NCI-H510A (cell line): ENCODE data around the gene RNF144A.
"Not testable (repeated sequence)": the region's sequence is repeated elsewhere in the genome, so short reads cannot be mapped to it uniquely, and the experiment has no call there.

Source experiments
- DNase-seq: peaks from one replicate; lab custom pipeline; 2025; lab: John Stamatoyannopoulos, UW

The RNF144A gene

DNA sequence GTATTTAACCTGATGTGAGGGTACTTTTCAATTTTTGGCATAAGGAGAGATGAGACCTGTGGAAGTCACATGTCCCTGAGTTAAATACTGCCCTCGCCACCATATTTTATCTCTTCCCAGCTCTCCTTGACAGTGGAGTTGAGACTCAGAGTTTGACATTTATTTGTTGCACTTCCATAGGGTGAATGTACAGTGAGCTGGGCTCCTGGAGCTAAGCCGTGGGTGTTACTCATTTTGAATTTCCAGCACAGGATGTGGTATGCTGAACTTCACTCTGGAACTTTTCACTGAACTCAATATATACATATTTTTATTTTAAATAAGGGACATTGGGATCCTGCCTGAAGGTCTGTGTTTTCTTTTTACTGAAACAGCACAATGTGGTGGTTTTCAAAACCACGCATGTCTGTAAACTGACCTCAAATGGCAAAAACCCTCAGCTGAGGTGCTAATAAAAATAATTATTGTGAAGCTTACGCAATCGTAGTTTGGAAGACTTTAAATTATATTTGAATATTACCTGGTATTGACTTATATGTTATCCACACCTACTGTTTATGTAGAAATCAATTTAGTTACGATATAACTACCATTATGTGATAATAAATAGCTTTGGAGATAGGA is 12.1 kb downstream of the RNF144A start:
- no peak for DNase-seq

DNA sequence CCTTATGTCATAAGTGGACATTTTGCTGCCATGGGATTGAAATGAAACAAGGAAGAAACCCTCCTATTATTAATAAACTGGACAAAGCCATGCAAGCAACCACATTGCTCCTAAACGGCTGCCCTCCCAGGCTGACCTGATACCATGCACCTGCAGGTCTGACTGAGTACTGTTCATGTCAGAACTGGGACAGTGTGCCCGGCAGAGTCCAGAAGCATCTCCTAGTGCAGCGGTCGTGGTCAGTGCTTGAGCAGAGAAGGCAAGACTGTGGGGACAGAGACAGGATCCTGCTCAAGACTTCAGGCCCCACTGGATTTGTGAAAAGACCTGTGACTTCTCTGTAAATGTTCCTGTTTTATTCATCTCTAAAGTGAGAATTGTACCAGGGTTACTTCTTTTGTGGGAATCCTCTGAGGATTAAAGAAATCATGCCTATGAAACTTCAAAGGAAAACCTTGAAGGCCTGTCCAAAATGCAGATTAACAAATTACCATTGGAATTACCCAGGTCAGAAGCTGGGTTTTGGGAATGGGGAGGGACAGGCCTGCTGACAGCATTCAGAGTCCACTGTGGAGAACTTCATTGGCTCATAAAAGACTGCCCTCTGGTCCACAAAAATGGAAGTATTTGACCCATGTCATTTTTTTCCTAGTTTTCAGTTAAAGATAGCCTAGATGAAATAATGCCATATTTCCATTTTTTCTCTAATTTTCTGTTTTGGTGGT is 13.9 kb downstream of the RNF144A start:
- no peak for DNase-seq

DNA sequence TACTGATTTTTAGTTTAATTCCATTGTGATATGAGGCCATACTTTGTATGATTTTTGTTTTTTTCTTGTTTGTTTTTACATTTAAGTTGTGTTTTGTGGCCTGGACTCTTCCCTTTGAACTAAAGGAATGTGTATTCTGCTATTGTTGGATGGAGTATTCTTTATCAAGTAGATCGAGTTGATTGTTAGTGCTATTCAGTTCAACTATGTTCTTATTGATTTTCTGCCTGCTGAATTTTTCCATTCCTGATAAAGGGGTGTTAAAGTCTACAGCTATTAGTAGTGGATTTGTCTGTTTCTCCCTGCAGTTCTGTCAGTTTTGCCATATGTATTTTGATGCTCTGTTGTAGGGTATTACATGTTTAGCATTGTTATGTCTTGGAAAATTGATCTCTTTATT is 14.5 kb downstream of the RNF144A start:
- no peak for DNase-seq

DNA sequence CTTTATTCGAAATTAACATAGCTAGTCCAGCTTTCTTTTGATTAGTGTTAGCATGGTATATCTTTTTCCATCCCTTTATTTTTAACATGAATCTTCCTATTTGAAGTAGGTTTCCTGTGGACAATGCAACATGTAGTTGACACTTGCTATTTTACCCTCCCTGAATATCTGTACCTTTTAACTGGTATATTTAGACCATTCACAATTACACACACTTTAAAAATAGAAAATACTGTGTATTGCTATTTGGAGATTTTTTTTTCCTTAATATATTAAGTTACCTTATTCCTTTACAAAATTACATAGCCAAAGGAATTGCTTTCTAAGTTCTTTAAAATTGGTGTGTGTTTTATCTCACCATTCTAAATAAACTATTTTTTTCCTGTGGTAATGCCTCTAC is 15.0 kb downstream of the RNF144A start:
- no peak for DNase-seq

DNA sequence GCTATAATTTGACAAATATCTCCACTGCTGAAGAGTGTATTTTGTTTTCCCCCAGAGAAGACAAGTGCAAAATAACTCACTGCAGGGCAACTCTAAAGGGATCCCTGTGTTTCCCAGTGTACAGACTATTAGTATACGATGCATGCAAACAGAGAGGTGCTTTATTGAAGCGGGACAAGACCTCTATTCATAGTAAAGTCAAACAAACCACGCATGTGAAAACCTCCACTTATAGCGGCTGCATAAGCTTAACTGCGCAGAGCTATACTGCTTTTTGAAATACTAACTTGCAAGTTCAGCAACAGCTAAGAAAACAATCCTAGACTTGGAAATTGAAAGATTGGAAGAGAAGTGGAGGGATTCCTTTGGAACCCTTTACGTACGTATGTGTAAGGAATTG is 15.6 kb downstream of the RNF144A start:
- DNase-seq, result no peak

DNA sequence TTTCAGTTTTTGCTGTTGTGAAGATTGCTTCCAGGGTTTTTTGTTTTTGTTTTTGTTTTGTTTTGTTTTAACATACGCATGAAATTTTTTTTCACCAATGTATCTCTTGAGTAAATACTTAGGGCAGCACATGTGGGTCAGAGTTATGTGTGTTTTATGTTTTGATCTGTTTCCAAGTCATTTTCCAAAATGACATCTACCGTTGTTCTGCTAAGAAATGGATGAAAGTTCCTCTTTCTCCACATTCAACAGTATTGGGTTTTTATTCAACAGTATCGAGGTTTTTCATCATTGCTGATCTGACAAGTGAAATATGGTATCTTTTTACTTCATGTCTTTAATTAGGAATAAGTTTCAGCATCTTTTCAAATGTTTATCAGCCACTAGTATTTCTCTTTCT is 16.7 kb downstream of the RNF144A start:
- DNase-seq, result no peak

DNA sequence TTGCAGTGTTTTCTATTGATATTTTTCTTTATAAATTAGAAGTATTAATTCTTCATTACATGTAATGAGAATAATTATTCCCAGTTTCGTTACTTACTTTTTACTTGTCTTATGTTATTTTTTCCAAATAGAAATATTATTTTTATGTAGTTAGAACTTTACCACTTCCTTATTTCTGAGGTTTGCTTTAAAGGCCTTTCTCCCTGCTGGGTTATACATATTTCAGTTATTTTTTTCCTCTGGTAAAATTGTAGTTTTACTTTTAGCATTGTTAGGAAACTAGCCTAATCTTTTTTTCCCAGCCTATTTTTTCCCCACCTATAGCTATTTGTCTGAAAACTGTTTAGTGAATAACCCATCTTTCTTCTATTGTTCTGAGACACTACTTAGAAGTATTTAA is 17.1 kb downstream of the RNF144A start:
- DNase-seq, result no peak

DNA sequence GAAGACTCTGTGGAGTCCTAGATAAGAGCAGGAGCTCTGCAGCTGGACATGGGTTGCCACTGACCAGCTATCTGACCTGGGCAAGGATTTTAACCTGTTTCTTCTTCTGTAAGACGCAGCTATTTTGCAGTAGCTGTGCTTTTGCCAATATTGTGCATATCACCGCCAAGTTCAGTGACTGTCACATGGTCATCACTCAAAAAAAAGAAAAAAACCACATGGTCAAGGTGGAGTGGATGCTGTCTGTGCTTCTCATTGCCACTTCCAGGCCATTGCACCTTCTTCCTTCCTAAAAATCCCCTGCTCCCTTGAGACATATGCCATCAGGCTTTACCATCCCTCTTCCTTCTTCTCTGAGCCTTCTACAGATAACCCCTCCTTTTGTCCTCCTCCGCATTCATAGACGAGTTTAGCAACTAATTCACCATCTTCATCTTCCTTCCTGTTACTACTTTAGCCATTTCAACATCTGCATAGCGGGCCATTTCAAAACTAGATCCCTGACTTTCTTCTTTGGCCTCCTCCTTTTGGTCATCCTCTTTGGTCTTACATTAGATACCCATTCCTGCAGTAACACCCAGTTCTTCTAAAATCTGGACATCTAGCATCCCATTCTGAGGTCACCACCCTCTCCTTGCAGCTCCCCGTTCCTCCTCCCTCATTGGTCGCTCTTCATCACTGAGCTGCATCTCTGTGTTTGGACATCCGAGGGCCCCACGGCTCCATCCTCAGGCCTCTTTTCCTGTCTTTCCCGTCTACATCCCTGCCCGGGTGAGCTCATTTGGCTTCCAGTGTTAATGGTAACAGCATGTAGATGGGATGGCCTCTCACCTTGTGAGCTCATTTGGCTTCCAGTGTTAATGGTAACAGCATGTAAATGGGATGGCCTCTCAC is 17.8 kb downstream of the RNF144A start:
- DNase-seq, result no peak

DNA sequence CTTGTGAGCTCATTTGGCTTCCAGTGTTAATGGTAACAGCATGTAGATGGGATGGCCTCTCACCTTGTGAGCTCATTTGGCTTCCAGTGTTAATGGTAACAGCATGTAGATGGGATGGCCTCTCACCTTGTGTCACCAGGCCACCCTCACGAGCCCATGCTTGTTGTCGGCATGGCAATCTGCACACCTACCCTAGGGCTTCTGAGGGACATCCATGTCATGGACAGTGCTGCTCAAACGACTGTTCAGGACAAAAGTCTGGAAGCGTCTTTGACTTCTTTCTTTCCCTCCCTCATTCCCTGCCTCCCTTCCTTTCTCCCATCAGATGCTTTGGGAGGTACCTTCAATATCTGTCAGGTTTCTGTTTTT is 18.4 kb downstream of the RNF144A start:
- not testable (repeated sequence) for DNase-seq

DNA sequence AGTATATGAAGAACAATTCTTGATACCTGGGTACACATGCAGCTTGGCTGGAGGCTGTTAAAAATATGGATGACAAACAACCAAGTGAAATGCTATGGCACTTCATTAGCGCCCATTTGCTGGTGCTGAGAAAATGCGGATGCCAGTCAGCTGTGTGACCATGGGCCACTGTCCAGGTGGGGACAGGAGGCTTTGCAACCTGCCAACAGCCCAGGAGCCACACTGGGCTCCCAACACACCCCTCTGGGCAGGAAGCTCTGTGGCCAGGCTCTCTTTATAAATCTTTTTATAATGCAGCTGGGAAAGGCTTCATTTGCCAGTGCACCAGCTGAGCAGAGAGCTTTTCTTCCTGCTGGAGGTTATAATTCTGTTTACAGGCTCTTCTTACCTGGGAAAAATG is 19.9 kb downstream of the RNF144A start:
- DNase-seq, result no peak

DNA sequence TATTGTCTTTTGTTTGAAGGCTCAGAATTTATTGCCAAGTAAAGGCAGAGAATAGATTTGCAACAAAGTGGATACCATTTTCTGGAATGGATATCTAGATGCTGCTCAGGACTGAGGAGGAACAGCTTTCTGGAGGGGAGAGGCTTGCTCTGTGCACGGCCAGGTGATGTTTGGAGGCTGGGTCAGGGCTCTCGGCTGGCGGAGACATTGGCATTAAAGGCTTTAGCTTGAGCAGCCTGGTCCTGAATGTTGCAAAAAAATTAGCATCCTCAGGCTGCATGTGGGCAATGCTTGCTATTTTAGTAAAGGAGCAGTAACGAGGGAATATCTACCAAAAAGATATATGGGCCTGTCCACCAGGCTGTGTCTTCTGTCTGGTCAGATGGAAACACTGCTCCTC is 20.4 kb downstream of the RNF144A start:
- DNase-seq, result no peak

DNA sequence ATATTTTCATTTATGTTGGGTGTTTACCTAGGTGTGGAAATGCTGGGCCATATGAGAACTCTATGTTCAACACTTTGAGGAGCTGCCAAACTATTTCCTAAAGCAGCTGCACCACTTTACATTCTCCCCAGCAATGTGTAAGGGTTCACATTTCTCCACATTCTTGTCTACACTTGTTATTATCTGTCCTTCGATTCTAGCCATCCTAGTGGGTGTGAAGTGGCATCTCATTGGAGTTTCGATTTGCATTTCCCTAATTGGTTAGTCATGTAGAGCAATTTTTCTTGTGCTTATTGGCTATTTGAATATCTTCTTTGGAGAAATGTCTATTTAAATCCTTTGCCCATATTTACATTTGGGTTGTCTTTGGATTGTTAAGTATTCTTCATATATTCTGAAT is 21.9 kb downstream of the RNF144A start:
- DNase-seq, result no peak

DNA sequence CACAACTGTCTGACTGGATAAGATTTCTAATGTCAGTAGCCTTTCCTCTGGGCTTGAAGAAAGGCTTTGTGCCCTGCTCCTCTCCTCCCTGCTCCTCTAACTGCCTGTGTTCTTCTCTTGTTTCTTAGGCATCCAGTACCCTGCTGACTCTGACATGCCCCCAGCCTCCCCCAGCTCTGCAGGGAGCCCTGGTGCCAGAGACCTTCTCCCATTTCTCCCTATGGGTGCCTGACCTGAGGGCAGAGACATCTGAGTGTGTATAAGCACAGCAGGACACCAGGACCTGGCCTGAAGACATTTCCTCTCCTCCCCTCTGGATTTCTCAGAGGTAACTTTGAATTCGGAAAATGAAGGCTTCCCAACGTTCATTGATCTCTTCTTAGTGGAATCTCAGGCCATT is 23.6 kb downstream of the RNF144A start:
- no peak for DNase-seq

DNA sequence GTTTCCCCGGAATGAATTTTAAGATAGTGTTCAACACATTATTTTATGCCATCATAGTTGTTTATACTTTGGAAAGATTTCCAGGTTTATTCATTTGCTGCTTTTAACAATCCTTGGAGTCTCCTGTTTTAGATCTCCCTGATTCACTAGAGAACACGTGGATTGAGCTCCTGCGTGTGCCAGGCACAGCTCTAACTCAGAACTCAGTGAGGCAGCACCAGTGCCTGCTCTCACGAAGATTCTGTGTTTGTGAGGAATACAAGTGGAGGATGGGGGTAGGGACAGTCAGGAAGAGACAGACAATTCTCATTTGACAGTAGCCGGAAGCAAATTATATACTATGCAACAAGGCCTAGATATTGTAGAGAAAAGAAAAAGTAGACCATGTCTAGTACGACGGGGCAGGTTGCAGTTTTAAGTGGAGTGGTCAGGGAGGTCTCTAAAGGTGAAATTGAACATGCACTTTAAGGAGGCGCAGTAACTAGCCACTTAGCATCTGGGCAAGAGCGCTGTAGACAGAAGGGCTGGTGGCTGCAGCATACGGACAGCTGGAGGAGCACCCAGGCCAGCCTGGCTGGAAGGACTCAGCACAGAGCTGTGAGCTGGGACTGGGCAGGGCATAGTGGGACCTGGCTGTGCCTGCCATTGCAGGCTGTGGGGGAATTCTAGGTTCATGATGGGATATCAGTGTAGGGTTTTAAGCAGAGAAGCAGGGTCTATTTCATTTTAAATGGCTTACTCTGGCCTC is 24.3 kb downstream of the RNF144A start:
- DNase-seq, result no peak

DNA sequence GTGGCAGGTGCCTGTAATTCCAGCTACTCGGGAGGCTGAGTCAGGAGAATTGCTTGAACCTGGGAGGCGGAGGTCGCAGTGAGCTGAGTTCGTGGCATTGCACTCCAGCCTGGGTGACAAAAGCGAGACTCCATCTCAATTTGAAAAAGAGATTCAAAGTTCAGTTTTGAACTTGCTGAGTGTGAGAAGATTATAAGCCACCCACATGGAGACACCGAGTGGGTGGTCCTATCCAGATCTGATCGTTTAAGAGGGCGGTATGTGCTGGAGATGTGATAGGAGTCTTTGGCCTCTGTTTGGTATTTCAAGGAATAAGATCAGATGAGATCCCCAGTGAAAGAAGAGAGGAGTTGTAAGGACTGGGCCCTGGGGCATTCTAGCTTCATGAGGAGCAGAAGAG is 25.6 kb downstream of the RNF144A start:
- no peak for DNase-seq

DNA sequence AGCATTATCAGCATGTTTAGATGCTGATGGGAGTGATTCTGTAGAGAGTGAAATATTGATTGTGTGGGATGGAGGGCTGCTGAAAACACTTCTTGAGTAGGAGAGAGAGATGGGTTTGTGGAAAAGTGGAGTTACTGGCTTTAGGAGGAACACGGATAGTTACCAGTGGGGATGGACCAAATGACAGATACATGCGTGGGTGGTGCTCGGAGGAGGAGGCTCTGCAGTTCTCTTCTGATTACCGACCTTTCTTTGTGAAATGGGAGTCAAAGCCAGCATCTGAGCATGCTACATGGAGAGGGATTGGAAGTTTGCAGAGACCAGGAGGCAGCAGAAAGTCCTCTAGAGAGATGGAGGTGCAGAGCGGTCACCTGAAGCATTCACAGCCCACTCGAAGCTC is 26.3 kb downstream of the RNF144A start:
- no peak for DNase-seq

DNA sequence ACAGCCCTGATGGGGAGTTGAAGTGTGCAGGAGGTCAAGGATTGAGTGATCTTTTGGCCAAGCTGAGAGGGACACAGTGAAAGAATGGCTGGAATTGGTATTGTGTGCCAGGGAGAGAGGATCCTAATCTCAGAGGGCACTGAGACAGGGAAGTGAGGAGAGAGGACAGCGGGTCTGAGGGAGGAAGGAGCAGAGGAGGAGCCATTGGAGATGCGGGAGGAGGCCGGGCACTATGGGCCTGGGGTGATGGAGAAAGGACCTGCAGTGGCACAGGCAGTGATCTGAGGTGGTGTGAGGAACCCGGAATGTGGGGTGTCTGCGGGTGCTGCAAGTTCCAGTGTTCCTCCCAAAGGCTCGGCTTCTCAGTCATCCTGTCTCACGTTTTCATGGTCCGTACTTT is 26.8 kb downstream of the RNF144A start:
- DNase-seq, result no peak

DNA sequence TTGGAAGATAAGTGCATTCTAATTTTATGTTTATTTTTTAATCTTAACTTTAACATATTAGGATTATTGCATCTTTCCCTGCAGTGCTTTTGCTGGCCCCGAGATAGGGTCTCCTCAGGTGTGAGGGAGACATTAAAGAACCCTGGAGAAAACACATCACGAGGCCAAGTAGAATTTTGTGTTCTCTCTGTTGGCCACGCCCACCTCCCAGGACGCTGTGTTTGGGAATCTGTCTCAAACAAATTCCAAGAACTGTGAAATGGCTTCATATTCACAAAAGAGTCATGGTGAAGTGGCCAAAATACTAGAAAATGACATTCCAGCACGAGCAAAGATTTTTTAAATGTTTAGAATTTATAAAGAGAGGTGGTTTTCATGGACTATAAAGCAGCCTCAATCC is 27.3 kb downstream of the RNF144A start:
- DNase-seq, result no peak

DNA sequence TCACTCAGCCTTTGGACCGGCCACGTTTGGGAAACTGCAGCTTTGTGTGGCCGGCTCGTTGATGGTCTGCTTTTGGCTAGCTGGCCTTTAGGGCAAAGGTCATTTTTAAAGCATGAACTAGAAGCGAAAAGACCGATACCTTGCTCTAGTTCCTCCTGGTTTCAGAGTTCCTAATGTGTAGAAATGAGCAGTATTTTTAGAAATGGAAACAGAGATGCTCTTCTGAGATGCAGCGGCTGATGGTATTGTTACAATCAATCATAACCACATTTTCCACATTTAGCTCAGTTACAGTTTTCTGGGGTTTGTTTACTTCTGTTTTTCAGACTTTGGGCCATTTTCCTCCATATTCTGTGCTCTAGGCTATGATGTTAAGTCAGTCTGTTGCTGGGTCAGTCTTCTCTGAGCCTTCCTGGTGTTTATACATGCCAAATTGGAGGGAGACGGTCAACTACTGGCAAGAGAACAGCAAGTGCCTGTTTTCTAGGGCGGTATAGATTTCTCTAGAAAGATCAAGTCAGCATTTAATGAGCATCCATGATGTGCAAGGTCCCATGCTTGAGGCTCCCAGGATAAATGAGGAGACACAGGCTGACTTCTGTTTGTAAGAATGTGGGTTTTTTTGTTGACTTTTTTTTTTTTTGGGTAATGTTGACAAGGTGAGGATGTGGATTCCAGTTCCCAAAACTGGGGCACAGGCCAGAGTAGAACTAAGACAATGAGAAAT is 28.0 kb downstream of the RNF144A start:
- DNase-seq, result no peak

DNA sequence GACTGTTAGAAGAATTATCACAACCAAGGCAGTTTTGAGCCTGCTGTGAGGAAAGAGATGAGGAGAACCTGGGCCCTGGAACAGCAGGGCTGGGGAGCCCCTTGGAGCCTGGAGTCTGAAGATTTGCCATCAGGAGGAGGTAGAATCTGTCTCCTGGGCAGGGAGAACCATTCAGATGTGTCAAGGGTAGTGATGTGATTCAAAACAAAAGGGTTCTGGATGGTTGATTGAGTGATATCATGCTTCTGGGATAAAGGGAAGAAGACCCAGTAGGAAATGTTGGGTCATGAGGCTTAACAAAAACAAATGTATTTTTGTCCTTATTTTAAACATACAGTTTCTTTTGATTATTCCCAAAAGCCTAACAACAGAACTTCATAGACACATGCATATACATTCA is 28.6 kb downstream of the RNF144A start:
- no peak for DNase-seq

DNA sequence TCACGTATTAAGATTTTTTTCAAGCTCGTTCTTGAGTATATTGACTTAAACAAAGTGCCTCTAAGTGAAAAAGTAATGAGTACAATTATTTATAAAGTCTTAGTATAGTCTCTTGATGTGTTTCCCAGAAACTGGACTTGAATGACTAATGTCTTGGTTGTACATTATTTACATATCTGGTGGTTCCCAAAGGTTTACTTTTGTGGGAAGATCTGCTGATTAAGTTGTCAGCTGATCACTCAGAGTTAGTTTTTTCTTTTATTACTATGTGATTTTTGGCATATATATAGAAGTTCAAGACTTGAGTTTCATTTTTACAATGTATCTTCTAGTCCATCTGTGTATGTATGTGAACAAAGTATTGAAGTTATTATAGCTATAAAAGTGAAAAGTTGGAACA is 29.5 kb downstream of the RNF144A start:
- no peak for DNase-seq
